Naive thymus-derived CD8-positive, alpha-beta T cell (primary cell): ENCODE data around the gene CTSC. TPM values are rescaled to one million over a fixed set of nuclear protein-coding genes. Genes with fewer than 3 reads are reported as not detected.

Source experiments
- ATAC-seq, 2 donors: fragments of 150-1000 bp; cut with Tn5 transposase in 1 of 2; sonication (Bioruptor Pico), chemical (Tn5 transposase) in 1 of 2; 1 replicate in 1 of 2; 2 replicates in 1 of 2; pipeline ENCODE4 v1.10.0; 2021; ENCODE audit warnings: mild to moderate bottlenecking in 2 of 2, moderate library complexity in 2 of 2
- POLR2A ChIA-PET: fragments of 350-600 bp; sonication (Branson Sonifier 250); formaldehyde crosslinking; loops from one replicate; lab custom pipeline; 2021; ENCODE audit warnings: antibody characterized with exemption; lab: Charles Lee
- DNase-seq, 10 donors: peaks; one replicate each; pipeline versions ENCODE4 v3.0.0 to v3.0.0-alpha.2; 2020 to 2022
- H3K27ac Mint-ChIP-seq, 10 donors: one replicate each; pipeline ENCODE4 v1.8.0; 2020 to 2022; ENCODE audit warnings: mild to moderate bottlenecking in 10 of 10, mixed read lengths in 10 of 10, moderate library complexity in 4 of 10, inconsistent platforms in 1 of 10
- H3K27me3 Mint-ChIP-seq, 5 donors: one replicate each; pipeline ENCODE4 v1.8.0; 2021 to 2022; ENCODE audit warnings: mixed read lengths in 5 of 5
- H3K36me3 Mint-ChIP-seq, 3 donors: one replicate each; pipeline ENCODE4 v1.8.0; 2020 to 2022; ENCODE audit warnings: mixed read lengths in 3 of 3, mild to moderate bottlenecking in 2 of 3, inconsistent platforms in 1 of 3
- H3K4me1 Mint-ChIP-seq, 4 donors: one replicate each; pipeline ENCODE4 v1.8.0; 2021 to 2022; ENCODE audit warnings: mixed read lengths in 4 of 4
- H3K4me3 Mint-ChIP-seq, 10 donors: one replicate each; pipeline ENCODE4 v1.8.0; 2020 to 2022; ENCODE audit warnings: mild to moderate bottlenecking in 10 of 10, mixed read lengths in 10 of 10, moderate library complexity in 6 of 10, inconsistent platforms in 1 of 10
- H3K9me3 Mint-ChIP-seq, 9 donors: one replicate each; pipeline ENCODE4 v1.8.0; 2020 to 2022; ENCODE audit warnings: mixed read lengths in 9 of 9, mild to moderate bottlenecking in 3 of 9, inconsistent platforms in 1 of 9, moderate library complexity in 1 of 9
- polyA plus RNA-seq, 3 donors: library from polyadenylated mRNA; unstranded; fragments of 300-500 nt; fragmentation: Illumina TruSeq; gene quantifications; one replicate each; pipeline ENCODE4 v1.2.3, GENCODE V29; 2021
- total RNA-seq, 8 experiments: library from RNA in 2 of 8; stranded (reverse) in 2 of 8; gene quantifications; one replicate each; pipeline ENCODE4 v1.2.3 and lab custom pipeline; 2021 to 2026

CTSC gene
- total RNA-seq (10 to 100 TPM; 37.3 to 41.5 TPM), polyA plus RNA-seq (100 to 1,000 TPM in 1 of 3 donors, 10 to 100 TPM in 2; 88.7 to 166 (median 90.3) TPM), total RNA-seq (lab: John Stamatoyannopoulos, UW) (28.3 to 53.8 (median 45.7) reads per million in 6 experiments)

DNA sequence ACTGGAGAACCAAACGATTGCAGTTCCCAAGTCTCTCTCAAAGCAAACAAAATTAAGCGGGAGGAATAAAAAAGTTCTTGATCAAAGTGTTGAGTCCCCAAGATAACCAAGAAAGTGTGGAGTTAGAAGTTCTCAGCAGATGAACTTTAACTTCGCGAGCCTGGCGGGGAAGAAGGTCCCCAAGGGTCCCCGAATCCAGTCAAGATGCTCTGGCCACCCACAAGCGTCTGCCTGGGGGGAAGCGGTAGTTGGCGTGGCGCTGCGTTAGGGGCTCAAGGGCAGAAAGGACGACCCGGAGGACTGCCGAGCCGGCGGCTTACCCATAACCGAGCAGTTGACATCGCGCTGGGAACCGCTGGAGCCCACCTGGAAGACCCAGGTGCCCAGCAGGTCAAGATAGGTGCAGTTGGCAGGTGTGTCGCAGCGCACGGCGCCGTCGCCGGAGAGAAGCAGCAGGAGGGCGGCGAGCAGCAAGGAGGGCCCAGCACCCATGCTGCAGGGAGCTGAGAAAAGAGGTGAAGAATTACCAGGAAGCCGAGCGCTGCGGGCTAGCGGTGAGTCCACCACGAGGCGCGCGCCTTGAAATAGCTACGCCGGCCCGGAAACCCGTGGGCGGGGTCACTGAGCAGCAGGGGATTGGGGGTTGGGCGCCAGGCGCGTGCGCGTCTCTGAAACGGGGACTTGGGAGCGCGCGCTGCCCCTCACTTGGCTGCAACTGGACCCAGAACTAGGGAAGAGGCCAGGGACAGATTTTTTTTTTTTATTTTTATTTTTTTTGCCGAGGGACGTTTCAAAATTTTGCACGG is at the start of gene CTSC:
CTSC (minus strand) TSS at position 556 of the 806 bp plus-strand sequence; CDS start at position 492, 64 bp downstream.
- H3K36me3 Mint-ChIP-seq = peaks cover 0 to 22% (median 21%) of the 10 kb centered on the region in 3 donors
- DNase-seq (peak; percentile 72 to 92 (median 88)), ATAC-seq (peak; percentile 92 to 94)
- POLR2A ChIA-PET = interaction anchor here (0.6 to 2.3 kb wide), 7 partner anchors 10 to 517 kb away, joined by 3 to 16 read pairs (median 4); no protein-coding TSS in a partner anchor
- H3K27me3 Mint-ChIP-seq = no peaks in the 10 kb centered on the region
- no peaks in the 10 kb centered on the region for H3K9me3 Mint-ChIP-seq
- H3K4me3 Mint-ChIP-seq = peak within 1 kb of the TSS; percentile 89 to 100 (median 99)
- peaks cover 11 to 70% (median 57%) of the 10 kb centered on the region in 4 donors for H3K4me1 Mint-ChIP-seq
- H3K27ac Mint-ChIP-seq = peak within 1 kb of the TSS; percentile 92 to 99 (median 97)

DNA sequence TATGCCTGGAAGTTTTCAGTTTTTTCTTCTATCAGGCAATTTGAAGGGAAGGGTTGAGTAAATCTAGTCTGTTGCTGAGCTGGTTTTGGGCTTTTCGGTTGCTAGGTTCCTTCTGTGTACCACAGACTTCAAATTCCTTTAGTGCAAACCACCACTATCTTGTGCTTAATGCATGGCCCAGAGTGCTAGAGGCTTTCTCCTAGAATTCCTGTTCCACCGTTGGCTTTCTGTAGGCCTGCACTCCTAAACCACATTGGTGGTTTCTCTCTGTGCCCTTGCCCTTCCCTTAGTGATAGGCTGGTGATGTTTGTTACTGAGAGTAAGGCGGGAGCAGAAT is 47.1 kb upstream of the CTSC start:
- Mint-ChIP-seq H3K27me3 (no peaks in the 10 kb centered on the region), H3K4me3 (no peak overlapping the region), H3K9me3 (no peaks in the 10 kb centered on the region), H3K4me1 (no peaks in the 10 kb centered on the region), H3K27ac (no peak overlapping the region), H3K36me3 (peaks cover 0 to 7% (median 4%) of the 10 kb centered on the region in 3 donors)
- ATAC-seq = no peak
- POLR2A ChIA-PET = no interaction called here
- no peak for DNase-seq

GRCh38 chr11:88384004-88384668 is 46.6 kb upstream of the CTSC start:
- Mint-ChIP-seq H3K36me3 (peaks cover 0 to 7% (median 4%) of the 10 kb centered on the region in 3 donors), H3K4me1 (no peaks in the 10 kb centered on the region)

GRCh38 chr11:88383447-88383846 is 45.9 kb upstream of the CTSC start:
- DNase-seq (no peak), ATAC-seq (no peak)
- Mint-ChIP-seq H3K4me3 (no peak overlapping the region), H3K27me3 (no peaks in the 10 kb centered on the region), H3K36me3 (peaks cover 0 to 7% (median 4%) of the 10 kb centered on the region in 3 donors), H3K27ac (no peak overlapping the region), H3K9me3 (no peaks in the 10 kb centered on the region), H3K4me1 (no peaks in the 10 kb centered on the region)
- POLR2A ChIA-PET = no interaction called here

More at GRCh38 chr11:88384004-88384668, 46.6 kb upstream of the CTSC start:
- no peaks in the 10 kb centered on the region for H3K27me3 Mint-ChIP-seq
- no peak overlapping the region for H3K4me3 Mint-ChIP-seq
- no peak overlapping the region for H3K27ac Mint-ChIP-seq
- H3K9me3 Mint-ChIP-seq = no peaks in the 10 kb centered on the region
- DNase-seq (no peak), ATAC-seq (no peak)
- POLR2A ChIA-PET = no interaction called here

DNA sequence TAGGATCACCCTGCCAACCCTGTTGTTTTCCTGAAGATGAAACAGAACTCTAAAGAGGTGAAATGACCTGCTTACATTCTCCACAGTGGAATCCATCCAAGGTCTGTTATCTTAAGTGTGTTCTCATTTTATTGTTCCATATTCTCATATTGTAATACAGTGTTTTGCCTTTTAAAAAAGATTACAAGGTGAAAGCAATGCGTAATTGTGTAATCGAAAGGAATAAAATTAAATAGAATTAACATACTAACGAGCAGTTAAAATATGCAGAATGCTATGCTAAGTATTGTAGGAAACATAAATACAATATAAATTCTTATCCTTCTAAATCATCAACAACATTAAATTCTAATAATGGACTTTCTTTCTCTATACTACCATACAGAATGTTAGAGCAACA is 41.6 kb upstream of the CTSC start:
- POLR2A ChIA-PET = no interaction called here
- no peak for DNase-seq
- Mint-ChIP-seq H3K4me3 (no peak overlapping the region), H3K9me3 (no peaks in the 10 kb centered on the region), H3K4me1 (no peaks in the 10 kb centered on the region), H3K27ac (no peak overlapping the region), H3K36me3 (peaks cover 0 to 13% (median 8%) of the 10 kb centered on the region in 3 donors), H3K27me3 (no peaks in the 10 kb centered on the region)
- ATAC-seq = no peak

GRCh38 chr11:88378422-88379066 is 41.0 kb upstream of the CTSC start:
- no peaks in the 10 kb centered on the region for H3K4me1 Mint-ChIP-seq
- H3K36me3 Mint-ChIP-seq = peaks cover 0 to 19% (median 14%) of the 10 kb centered on the region in 3 donors
- no peaks in the 10 kb centered on the region for H3K27me3 Mint-ChIP-seq
- H3K9me3 Mint-ChIP-seq = no peaks in the 10 kb centered on the region
- POLR2A ChIA-PET = no interaction called here
- H3K27ac Mint-ChIP-seq = no peak overlapping the region
- ATAC-seq (no peak), DNase-seq (no peak)
- no peak overlapping the region for H3K4me3 Mint-ChIP-seq

DNA sequence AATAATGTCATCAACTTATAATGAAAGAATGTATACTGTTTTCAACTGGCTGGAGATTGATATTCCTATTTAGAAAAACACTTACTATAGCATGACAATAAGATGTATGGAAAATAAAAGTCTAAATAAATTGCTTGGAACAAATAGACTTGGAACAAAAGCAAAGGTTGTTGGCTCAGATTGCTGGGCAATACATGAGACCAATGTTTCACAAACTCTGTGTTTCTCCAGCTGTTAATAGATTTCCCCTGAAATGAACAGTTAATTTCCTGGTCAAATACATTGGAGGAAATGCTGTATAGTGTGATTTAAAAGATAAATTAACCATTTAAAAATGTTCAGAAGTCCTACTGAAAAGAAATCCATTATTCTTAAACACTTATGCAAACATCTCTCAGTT is 40.1 kb upstream of the CTSC start:
- ATAC-seq = no peak
- no peak for DNase-seq
- no peaks in the 10 kb centered on the region for H3K4me1 Mint-ChIP-seq
- no peaks in the 10 kb centered on the region for H3K9me3 Mint-ChIP-seq
- no peak overlapping the region for H3K27ac Mint-ChIP-seq
- H3K27me3 Mint-ChIP-seq = no peaks in the 10 kb centered on the region
- no peak overlapping the region for H3K4me3 Mint-ChIP-seq
- H3K36me3 Mint-ChIP-seq = peaks cover 0 to 19% (median 14%) of the 10 kb centered on the region in 3 donors
- POLR2A ChIA-PET = no interaction called here

DNA sequence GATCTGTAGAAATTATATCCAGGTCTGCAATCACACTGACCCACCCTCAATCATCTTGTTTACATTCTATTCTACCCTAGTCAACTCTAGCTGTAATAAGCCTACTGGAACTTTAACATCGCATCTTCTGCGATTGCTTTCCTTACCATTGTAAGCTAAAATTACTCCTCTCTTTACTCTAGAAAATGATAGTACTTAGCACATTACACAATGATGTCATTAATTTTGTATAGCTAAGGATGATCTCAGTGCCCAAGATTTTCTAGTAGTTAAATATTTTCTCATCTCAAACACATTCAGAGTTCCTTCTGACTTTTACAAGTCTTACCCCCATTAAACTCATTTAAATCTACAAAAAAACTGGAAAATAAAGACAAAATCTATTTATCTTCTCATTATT is 39.6 kb upstream of the CTSC start:
- Mint-ChIP-seq H3K9me3 (no peaks in the 10 kb centered on the region), H3K36me3 (peaks cover 0 to 19% (median 14%) of the 10 kb centered on the region in 3 donors)

GRCh38 chr11:88375927-88376470 is 38.5 kb upstream of the CTSC start:
- H3K36me3 Mint-ChIP-seq = peaks cover 0 to 19% (median 14%) of the 10 kb centered on the region in 3 donors
- ATAC-seq (no peak), DNase-seq (no peak)
- H3K27ac Mint-ChIP-seq = no peak overlapping the region
- no peaks in the 10 kb centered on the region for H3K27me3 Mint-ChIP-seq
- peaks cover 0 to 5% (median 0%) of the 10 kb centered on the region in 4 donors for H3K4me1 Mint-ChIP-seq
- POLR2A ChIA-PET = no interaction called here
- no peak overlapping the region for H3K4me3 Mint-ChIP-seq
- no peaks in the 10 kb centered on the region for H3K9me3 Mint-ChIP-seq

More for the DNA sequence above, 39.6 kb upstream of the CTSC start:
- ATAC-seq (no peak), DNase-seq (no peak)
- Mint-ChIP-seq H3K27ac (no peak overlapping the region), H3K4me3 (no peak overlapping the region), H3K27me3 (no peaks in the 10 kb centered on the region), H3K4me1 (no peaks in the 10 kb centered on the region)
- POLR2A ChIA-PET = no interaction called here

DNA sequence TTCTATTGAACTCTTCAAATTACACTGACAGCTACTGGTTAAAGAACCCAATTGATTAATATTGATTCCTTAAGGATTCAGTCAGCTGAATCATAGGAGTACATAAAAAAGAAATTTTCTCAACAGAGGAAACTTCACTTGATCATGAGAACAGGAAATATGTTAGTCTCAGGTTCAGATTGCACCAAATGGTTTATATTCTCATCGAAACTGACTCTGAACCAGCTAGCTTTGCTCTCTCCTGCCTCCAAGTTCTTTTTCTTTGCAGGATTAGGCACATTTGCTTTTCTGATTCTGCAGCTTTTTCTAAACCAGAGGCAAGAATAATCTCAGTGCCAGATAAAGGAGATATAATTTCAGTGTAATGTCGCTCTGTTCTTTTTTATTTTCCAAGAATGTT is 33.2 kb upstream of the CTSC start:
- no peak for ATAC-seq
- no peak for DNase-seq
- peaks cover 0 to 15% (median 12%) of the 10 kb centered on the region in 3 donors for H3K36me3 Mint-ChIP-seq
- POLR2A ChIA-PET = interaction anchor here (0.7 kb wide), 1 partner anchor 32 kb away, joined by 3 read pairs; no protein-coding TSS in a partner anchor
- H3K4me3 Mint-ChIP-seq = no peak overlapping the region
- no peaks in the 10 kb centered on the region for H3K9me3 Mint-ChIP-seq
- peaks cover 5 to 16% (median 10%) of the 10 kb centered on the region in 4 donors for H3K4me1 Mint-ChIP-seq
- no peaks in the 10 kb centered on the region for H3K27me3 Mint-ChIP-seq
- H3K27ac Mint-ChIP-seq = no peak overlapping the region

- H3K4me3 Mint-ChIP-seq = peak overlapping the region in 4 of 10 donors; percentile 2 to 43 (median 29)
- peak; percentile 61 to 69 for ATAC-seq
- H3K4me1 Mint-ChIP-seq = peaks cover 7 to 30% (median 20%) of the 10 kb centered on the region in 4 donors
- DNase-seq = peak in 3 of 10 donors; percentile 12 to 41 (median 37)
- H3K27me3 Mint-ChIP-seq = no peaks in the 10 kb centered on the region
- H3K9me3 Mint-ChIP-seq = no peaks in the 10 kb centered on the region
- H3K36me3 Mint-ChIP-seq = no peaks in the 10 kb centered on the region
- H3K27ac Mint-ChIP-seq = peak overlapping the region in 1 of 10 donors; percentile 0
- POLR2A ChIA-PET = no interaction called here
Measured at GRCh38 chr11:88367310-88367709, 29.8 kb upstream of the CTSC start.

DNA sequence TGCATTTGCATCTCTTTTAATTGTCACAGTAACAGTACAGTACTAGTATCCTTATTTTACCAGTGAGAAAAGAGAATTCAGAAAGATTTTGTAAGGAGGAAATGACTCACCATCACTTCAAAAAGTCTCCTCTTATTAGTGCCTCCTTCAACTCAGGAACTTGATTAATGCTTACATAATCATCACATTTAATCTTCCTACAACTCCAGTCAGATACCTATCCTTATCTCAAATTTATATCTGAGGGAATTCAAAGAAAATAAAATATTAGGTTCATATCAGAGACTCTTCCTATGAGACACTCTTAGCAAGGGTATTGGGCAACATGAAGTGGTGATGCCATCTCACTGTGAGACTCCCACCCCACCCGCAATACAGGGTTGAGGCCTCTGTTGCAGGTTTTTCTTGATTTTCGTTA is 26.1 kb upstream of the CTSC start:
- H3K36me3 Mint-ChIP-seq = no peaks in the 10 kb centered on the region

More for the DNA sequence above, 26.1 kb upstream of the CTSC start:
- Mint-ChIP-seq H3K27me3 (no peaks in the 10 kb centered on the region), H3K4me1 (peaks cover 16 to 38% (median 34%) of the 10 kb centered on the region in 4 donors), H3K4me3 (no peak overlapping the region), H3K9me3 (no peaks in the 10 kb centered on the region), H3K27ac (no peak overlapping the region)
- ATAC-seq (no peak), DNase-seq (no peak)
- POLR2A ChIA-PET = no interaction called here
